DOHH2 (cell line): ENCODE measurements around the gene MTOR.

ENCODE experiments used
- EZH2phosphoT487 ChIP-seq: fragments of 200-600 bp; sonication (generic); IDR thresholded peaks from 2 replicates; pipeline ENCODE4 v1.6.1; 2017; ENCODE audit warnings: borderline replicate concordance, mild to moderate bottlenecking, antibody characterized with exemption, low read length, moderate library complexity, mixed read lengths
- TF ChIP-seq, protein P1 (sequence below): fragments of 200-600 bp; sonication (generic); IDR thresholded peaks from one replicate; pipeline ENCODE4 v1.5.1; 2014; ENCODE audit warnings: antibody characterized with exemption, mild to moderate bottlenecking, low read depth, low read length; ENCODE audit not compliant: poor library complexity, severe bottlenecking

DNA sequence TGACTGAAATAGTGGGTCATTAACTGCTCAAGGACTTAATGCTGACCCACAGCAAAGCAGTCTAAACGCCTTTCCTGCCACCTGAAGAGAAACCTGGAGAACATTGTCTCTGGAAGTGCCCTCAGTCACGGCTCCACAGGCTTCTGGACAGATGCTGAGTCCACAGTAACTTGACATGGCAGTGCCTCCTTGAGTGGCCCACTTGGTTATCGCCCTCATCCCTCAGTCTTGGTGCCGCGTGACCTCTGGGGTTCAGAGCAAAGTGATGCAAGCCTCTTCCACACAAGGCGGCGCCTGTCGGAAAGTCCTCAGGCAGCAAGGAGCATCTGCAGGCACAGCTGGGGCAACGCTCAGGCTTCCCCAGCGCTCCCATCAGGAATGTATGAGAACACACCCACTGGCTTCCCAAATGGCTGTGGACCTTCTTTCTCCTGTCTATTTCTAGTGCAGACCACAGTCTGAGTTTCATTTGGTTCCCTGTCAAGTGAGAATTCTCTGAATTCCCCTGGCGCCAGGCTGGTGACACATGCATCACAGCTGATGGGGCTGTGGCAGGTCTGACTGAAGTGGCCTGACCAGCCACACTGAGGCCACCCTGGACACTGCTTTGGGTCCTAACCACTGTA is 86.2 kb downstream of the MTOR start:
- TF ChIP-seq, protein P1, sequence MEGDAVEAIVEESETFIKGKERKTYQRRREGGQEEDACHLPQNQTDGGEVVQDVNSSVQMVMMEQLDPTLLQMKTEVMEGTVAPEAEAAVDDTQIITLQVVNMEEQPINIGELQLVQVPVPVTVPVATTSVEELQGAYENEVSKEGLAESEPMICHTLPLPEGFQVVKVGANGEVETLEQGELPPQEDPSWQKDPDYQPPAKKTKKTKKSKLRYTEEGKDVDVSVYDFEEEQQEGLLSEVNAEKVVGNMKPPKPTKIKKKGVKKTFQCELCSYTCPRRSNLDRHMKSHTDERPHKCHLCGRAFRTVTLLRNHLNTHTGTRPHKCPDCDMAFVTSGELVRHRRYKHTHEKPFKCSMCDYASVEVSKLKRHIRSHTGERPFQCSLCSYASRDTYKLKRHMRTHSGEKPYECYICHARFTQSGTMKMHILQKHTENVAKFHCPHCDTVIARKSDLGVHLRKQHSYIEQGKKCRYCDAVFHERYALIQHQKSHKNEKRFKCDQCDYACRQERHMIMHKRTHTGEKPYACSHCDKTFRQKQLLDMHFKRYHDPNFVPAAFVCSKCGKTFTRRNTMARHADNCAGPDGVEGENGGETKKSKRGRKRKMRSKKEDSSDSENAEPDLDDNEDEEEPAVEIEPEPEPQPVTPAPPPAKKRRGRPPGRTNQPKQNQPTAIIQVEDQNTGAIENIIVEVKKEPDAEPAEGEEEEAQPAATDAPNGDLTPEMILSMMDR, result no peak
- TF ChIP-seq EZH2phosphoT487, result no peak
